Osteoblast (primary cell): ENCODE data around the gene STK32C. TPM values are rescaled to one million over a fixed set of nuclear protein-coding genes. Genes with fewer than 3 reads are reported as not detected.

Experiments used
- DNase-seq: peaks from one replicate; pipeline ENCODE4 v3.0.0; 2011; ENCODE audit warnings: low spot score, mixed read lengths; ENCODE audit not compliant: insufficient read length; ENCODE audit errors: missing footprints
- H2AFZ ChIP-seq: 2 replicates; pipeline ENCODE4 v1.6.0; 2011; ENCODE audit warnings: mild to moderate bottlenecking, low read length
- H3K27ac ChIP-seq: 2 replicates; pipeline ENCODE4 v1.5.1; 2011; ENCODE audit warnings: mild to moderate bottlenecking, low read depth, low read length, moderate library complexity
- H3K27me3 ChIP-seq: 2 replicates; pipeline ENCODE4 v1.6.0; 2012; ENCODE audit warnings: mild to moderate bottlenecking, control low read depth, inconsistent platforms, low read length, moderate library complexity; ENCODE audit not compliant: insufficient read depth
- H3K36me3 ChIP-seq: 2 replicates; pipeline ENCODE4 v1.5.1; 2011; ENCODE audit warnings: mild to moderate bottlenecking, low read length, control low read depth, moderate library complexity; ENCODE audit not compliant: insufficient read depth
- H3K4me1 ChIP-seq: 2 replicates; pipeline ENCODE4 v1.5.1; 2011; ENCODE audit warnings: mild to moderate bottlenecking, low read length, control low read depth, moderate library complexity; ENCODE audit not compliant: insufficient read depth
- H3K4me2 ChIP-seq: 2 replicates; pipeline ENCODE4 v1.6.0; 2011; ENCODE audit warnings: mild to moderate bottlenecking, low read length; ENCODE audit not compliant: insufficient read depth
- H3K4me3 ChIP-seq: fragments of 200-600 bp; sonication (generic); 3 replicates; pipeline ENCODE4 v1.5.1; 2012; ENCODE audit warnings: mild to moderate bottlenecking, low read length, inconsistent platforms; ENCODE audit not compliant: insufficient read depth
- H3K79me2 ChIP-seq: 2 replicates; pipeline ENCODE4 v1.6.0; 2012; ENCODE audit warnings: mild to moderate bottlenecking, low read length, control low read depth, inconsistent platforms; ENCODE audit not compliant: insufficient read depth
- H3K9me3 ChIP-seq: 2 replicates; pipeline ENCODE4 v1.5.1; 2011; ENCODE audit warnings: low read depth, low read length, control low read depth
- H4K20me1 ChIP-seq: 2 replicates; pipeline ENCODE4 v1.6.0; 2012; ENCODE audit warnings: mild to moderate bottlenecking, low read length, control low read depth; ENCODE audit not compliant: insufficient read depth
- total RNA-seq: library from RNA; depleted of rRNA; stranded (reverse); fragments of >200 nt; gene quantifications from 2 replicates; pipeline ENCODE4 v1.2.3, GENCODE V29; 2012
- TF ChIP-seq, protein P1 (sequence below): IDR thresholded peaks from 2 replicates; pipeline ENCODE4 v1.5.1; 2011; ENCODE audit warnings: mild to moderate bottlenecking, low read depth, low read length, moderate library complexity; ENCODE audit errors: extremely low read depth

The STK32C gene
- total RNA-seq, 1 donor = 14.5 TPM

DNA sequence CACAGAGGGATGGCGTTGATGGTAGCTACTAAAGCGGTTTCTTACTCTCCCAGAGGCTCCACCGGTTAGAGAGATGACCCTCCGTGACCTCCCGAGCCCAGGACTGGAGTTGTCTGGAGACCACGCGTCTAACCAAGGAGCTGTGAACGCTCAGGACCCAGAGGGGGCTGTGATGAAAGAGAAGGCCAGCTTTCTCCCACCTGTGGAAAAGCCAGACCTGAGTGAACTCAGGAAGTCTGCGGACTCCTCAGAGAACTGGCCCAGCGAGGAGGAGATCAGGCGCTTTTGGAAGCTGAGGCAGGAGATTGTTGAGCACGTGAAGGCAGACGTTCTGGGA is 40.1 kb upstream of the STK32C start:
- Histone ChIP-seq H3K27ac (no peak overlapping the region), H3K4me2 (no peak overlapping the region), H3K9me3 (no peaks in the 10 kb centered on the region), H3K36me3 (peaks cover 5% of the 10 kb centered on the region), H3K79me2 (no peaks in the 10 kb centered on the region), H2AFZ (no peak overlapping the region), H3K4me1 (no peaks in the 10 kb centered on the region), H3K4me3 (no peak overlapping the region), H3K27me3 (no peaks in the 10 kb centered on the region), H4K20me1 (peaks cover 3% of the 10 kb centered on the region)
- DNase-seq = no peak
- TF ChIP-seq, protein P1, sequence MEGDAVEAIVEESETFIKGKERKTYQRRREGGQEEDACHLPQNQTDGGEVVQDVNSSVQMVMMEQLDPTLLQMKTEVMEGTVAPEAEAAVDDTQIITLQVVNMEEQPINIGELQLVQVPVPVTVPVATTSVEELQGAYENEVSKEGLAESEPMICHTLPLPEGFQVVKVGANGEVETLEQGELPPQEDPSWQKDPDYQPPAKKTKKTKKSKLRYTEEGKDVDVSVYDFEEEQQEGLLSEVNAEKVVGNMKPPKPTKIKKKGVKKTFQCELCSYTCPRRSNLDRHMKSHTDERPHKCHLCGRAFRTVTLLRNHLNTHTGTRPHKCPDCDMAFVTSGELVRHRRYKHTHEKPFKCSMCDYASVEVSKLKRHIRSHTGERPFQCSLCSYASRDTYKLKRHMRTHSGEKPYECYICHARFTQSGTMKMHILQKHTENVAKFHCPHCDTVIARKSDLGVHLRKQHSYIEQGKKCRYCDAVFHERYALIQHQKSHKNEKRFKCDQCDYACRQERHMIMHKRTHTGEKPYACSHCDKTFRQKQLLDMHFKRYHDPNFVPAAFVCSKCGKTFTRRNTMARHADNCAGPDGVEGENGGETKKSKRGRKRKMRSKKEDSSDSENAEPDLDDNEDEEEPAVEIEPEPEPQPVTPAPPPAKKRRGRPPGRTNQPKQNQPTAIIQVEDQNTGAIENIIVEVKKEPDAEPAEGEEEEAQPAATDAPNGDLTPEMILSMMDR = no peak

DNA sequence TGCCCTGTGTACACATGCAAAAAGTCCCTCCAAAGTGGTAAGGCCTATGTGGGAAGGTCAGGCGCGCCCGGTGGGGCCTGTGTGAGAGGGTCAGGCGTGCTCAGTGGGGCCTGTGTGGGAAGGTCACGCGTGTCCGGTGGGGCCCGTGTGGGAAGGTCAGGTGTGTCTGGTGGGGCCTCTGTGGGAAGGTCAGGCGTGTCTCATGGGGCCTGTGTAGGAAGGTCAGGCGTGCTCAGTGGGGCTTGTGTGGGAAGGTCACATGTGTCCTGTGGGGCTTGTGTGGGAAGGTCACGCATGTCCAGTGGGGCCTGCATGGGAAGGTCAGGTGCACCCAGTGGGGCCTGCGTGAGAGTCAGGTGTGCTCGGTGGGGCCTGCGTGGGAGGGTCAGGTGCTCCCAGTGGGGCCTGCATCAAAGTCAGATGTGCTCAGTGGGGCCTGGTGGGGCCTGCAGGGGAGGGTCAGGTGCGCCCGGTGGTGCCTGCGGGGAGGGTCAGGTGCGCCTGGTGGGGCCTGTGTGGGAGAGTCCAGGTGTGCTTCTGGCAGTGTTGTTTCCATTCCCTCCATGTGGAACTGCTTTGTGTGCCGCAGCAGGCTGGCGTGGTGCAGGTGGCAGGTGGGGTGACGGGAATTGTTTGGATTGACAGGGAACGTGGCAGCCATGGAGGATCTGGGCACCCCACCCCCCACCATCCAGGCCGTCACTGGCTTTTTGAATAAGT is 39.6 kb upstream of the STK32C start:
- peak; percentile 60 for DNase-seq
- Histone ChIP-seq H3K79me2 (no peaks in the 10 kb centered on the region), H3K4me3 (no peak overlapping the region), H3K9me3 (no peaks in the 10 kb centered on the region), H3K27ac (no peak overlapping the region), H3K4me1 (no peaks in the 10 kb centered on the region), H3K4me2 (no peak overlapping the region), H2AFZ (no peak overlapping the region), H3K27me3 (no peaks in the 10 kb centered on the region), H3K36me3 (peaks cover 5% of the 10 kb centered on the region), H4K20me1 (no peaks in the 10 kb centered on the region)
- TF ChIP-seq, protein P1 = no peak

DNA sequence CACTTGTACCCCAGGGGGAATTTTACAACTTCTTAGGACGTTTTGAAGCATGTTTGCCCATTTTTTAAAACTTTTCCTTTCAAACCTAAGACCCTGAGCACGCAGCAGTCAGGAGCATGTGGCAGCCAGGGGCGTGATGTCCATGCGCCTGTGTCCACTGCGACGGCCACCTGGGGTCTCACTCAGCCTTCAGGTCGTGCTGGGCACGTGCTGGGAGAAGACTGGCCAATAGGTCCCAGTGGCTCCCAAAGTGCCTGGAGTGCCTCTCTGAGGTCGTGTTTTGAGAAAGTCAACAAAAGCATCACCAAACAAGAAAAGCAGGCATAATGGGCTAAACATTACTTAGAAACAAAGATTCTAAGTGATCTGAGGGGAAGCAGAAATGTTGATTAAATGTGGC is 39.1 kb upstream of the STK32C start:
- H3K79me2 ChIP-seq = no peaks in the 10 kb centered on the region
- H3K4me3 ChIP-seq = no peak overlapping the region
- H3K27me3 ChIP-seq = no peaks in the 10 kb centered on the region
- no peak overlapping the region for H3K4me2 ChIP-seq
- H3K9me3 ChIP-seq = no peaks in the 10 kb centered on the region
- no peaks in the 10 kb centered on the region for H4K20me1 ChIP-seq
- H3K36me3 ChIP-seq = peaks cover 6% of the 10 kb centered on the region
- TF ChIP-seq, protein P1 = no peak
- H3K4me1 ChIP-seq = no peaks in the 10 kb centered on the region
- peak; percentile 58 for DNase-seq
- no peak overlapping the region for H3K27ac ChIP-seq
- no peak overlapping the region for H2AFZ ChIP-seq

DNA sequence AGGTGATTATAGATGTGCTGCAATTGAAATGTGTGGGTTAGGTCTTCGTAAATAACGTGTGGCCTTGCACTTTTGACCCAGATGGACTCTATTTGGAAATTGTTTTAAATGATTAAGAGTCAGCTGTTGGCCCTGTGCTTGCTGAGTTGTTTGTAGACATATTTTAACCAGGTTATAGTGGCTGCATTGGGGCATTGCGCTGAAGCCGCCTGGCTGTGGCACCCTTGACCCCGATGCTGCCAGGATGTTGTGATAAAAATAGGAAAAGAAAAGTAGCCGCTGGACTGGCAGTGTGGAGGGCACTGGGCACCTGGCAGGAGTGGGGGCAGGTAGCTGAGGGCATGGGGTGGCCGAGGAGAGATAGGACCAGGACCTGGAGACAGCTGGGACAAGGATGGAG is 37.6 kb upstream of the STK32C start:
- H3K27me3 ChIP-seq = no peaks in the 10 kb centered on the region
- H2AFZ ChIP-seq = no peak overlapping the region

More for the DNA sequence above, 37.6 kb upstream of the STK32C start:
- Histone ChIP-seq H4K20me1 (no peaks in the 10 kb centered on the region), H3K4me1 (no peaks in the 10 kb centered on the region), H3K79me2 (no peaks in the 10 kb centered on the region), H3K27ac (no peak overlapping the region), H3K9me3 (no peaks in the 10 kb centered on the region), H3K4me2 (no peak overlapping the region), H3K4me3 (no peak overlapping the region), H3K36me3 (peaks cover 7% of the 10 kb centered on the region)
- TF ChIP-seq, protein P1 = no peak
- no peak for DNase-seq
